ENCODE measurements around the gene PTPRA.
"Not testable (repeated sequence)": the region's sequence is repeated elsewhere in the genome, so short reads cannot be mapped to it uniquely, and the experiment has no call there.

The PTPRA gene

DNA sequence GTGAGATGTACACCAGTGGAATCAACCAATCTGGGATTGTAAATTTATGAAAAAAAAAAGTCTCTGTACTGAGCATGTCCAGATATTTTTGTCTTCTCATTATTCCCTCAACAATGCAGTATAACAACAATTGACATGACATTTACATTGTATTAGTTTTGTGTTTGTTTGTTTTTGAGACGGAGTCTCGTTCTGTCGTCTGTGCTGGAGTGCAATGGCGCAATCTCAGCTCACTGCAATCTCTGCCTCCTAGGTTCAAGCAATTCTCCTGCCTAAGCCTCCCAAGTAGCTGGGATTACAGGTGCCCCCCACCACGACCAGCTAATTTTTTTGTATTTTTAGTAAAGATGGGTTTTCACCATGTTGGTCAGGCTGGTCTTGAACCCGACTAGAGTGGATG, 202.0 kb downstream of the PTPRA start:
- DNase-seq = not testable (repeated sequence)

- DNase-seq = no peak
These were observed 204.4 kb downstream of the PTPRA start for GRCh38 chr20:3077618-3078134.

GRCh38 chr20:3080939-3081388, 207.7 kb downstream of the PTPRA start:
- DNase-seq = no peak

DNA sequence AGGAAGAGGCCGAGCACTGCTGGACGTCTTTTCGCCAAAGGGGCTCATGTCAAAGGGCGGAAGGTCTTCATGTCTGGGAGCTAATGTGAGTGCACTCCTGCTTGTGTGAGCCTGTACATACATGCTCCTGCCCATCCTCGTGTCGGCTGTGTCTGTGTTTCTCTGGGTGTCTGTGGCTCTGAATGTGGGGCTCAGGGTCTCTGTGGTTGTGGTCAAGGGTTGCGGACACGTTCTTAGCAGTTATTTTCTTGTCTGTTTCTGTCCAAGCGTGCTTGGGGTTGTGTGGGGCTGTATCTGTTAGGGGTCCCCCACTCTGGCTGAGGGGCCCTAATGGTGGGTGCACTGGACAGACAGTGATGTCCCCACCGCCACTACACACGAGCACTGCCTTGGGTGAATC, 208.4 kb downstream of the PTPRA start:
- no peak for DNase-seq

- no peak for DNase-seq
These were observed 209.1 kb downstream of the PTPRA start for GRCh38 chr20:3082306-3082951.

GRCh38 chr20:3082955-3083952, 210.0 kb downstream of the PTPRA start:
- DNase-seq = no peak

DNA sequence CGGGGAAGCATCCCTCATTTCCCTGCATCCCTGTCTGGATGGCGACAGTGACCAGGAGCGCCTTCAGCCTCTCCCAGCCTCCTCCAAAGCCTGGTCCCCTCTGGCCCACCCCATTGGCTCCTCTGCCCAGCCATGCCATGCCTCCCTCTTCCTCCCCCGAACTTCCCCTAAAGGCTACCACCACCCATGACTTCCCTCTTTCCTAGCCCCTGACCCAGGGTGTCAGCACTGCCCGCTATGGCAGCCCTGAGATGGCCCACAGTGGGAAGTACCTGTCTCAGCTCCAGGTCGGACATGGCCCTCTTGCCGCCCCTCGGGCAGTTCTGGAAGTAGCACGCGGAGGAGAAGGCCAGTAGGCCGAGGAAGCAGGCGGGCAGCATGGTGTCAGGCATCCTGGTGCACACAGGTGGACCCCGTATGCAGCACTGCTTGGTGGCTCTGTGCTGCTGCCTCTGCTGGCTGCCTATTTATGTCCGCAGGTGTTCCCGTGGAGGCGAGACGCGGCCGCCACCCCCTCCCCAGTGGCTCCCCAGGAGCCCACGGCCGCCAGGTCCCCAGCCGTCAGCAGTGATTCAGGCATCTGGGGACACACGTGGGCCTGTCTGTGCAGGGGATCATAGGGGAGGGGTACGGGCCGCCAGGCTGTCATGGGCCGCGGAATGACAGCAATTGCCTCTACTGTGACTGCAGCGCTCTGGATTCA, 211.2 kb downstream of the PTPRA start, which contains the start of gene AVP:
AVP (minus strand) TSS at position 442 of the 703 bp plus-strand sequence; CDS start at position 392, 50 bp downstream.
- DNase-seq = no peak

DNA sequence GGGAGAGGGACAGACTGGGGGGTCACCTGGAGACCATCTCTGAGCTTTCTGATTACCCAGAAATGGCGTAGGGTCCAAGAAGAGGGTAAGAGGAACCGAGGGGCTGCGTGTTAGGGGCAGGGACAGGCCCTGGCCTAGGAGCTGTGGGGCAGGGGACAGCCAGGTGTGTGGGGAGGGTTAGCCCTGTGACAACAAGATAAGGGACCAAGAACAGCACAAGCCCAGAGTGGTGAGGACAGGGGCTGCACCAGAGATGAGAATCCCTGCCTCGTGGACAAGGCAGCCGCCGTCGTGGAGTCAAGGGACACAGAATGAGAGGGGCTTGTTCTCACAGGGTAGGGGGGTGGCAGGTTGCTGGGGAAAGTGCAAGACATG, 211.7 kb downstream of the PTPRA start:
- DNase-seq = no peak

- no peak for DNase-seq
These were observed 212.3 kb downstream of the PTPRA start for GRCh38 chr20:3085571-3086072.

- DNase-seq = no peak
These were observed 214.8 kb downstream of the PTPRA start for GRCh38 chr20:3088031-3088430.
